Activated CD4-positive, alpha-beta T cell treated with anti-CD3 and anti-CD28 coated beads for 48 hours (primary cell): ENCODE results near the gene C16orf74.

ENCODE experiments used
- DNase-seq: peaks from one replicate; pipeline ENCODE4 v3.0.0-alpha.2; 2020

The C16orf74 gene

GRCh38 chr16:85774136-85774535 is 23.2 kb upstream of the C16orf74 start:
- no peak for DNase-seq

DNA sequence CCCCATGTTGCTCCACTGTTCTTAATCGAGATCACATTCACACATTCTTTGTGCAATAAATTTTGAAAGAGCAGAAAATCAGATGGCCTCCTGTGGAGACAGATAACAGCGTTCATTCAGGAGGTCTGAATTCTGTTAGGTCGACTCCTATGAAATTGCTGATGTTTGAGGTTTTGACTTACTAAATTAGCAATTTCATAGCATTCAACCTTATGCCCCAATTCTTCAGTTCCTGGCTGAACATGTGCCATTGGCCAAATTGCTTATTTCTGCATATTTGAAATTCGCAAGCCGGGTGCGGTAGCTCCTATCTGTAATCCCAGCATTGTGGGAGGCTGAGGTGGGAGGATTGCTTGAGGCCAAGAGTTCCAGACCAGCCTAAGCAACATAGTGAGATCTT is 22.1 kb upstream of the C16orf74 start:
- no peak for DNase-seq

GRCh38 chr16:85770741-85771140 is 19.8 kb upstream of the C16orf74 start:
- DNase-seq: no peak

DNA sequence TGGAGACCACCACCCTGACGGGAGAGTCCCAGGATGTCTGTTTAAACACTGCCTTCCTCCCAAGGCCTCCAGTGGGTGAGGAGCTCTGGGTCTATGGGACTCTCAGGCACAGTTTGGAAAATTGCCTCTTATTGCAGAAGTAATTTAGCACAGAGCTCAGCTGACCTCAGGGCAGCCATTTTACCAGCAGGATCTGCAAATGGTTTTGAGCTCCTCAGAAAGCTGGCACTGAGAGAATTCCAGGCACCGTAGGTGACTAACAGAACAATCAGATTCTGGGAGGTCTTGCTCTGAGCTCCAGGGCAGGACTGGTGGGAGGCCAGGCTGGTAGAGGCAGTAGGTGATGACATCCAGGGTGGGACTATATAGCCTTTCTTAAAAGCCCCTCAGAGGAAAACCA is 17.3 kb upstream of the C16orf74 start:
- DNase-seq: no peak

GRCh38 chr16:85767531-85767930 is 16.6 kb upstream of the C16orf74 start:
- no peak for DNase-seq

DNA sequence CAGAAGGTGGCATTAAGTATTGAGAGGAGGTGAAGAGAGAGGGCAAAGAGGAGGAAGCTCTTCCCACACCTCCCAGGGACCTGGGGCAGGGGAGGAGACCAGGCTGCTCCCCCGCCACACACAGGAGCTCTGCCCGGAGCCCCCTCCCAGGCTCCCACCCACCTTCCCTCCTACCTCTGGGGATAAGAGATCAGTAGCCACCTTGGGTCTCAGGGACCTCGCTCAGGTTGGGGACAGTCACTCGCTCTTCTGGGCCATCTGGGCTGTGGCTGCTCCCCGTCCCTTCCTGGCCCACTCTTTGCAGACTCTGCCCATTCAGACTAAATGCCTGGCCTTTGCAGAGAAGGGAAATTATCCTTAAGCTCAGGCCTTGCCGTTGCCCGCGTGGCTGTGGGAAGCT is 14.9 kb upstream of the C16orf74 start:
- no peak for DNase-seq

DNA sequence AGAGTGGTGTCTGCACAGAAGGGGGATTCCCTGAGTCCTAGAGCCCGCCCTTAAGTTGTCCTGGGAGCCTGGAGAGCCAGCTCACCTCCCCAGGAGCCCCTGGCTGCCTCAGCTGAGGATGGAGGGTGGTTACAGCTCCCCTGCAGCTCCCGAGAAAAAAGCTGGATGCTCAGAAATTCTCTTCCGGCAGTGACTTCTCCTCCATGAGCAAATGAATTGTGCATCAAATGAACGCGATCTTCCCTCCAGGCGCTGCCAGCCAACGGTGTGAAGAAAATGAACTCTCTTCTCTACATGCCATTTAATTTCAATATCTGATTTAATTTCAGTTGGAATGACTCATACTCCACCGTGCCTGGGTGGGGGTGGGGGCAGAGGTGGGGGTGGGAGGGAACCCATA is 14.3 kb upstream of the C16orf74 start:
- no peak for DNase-seq

DNA sequence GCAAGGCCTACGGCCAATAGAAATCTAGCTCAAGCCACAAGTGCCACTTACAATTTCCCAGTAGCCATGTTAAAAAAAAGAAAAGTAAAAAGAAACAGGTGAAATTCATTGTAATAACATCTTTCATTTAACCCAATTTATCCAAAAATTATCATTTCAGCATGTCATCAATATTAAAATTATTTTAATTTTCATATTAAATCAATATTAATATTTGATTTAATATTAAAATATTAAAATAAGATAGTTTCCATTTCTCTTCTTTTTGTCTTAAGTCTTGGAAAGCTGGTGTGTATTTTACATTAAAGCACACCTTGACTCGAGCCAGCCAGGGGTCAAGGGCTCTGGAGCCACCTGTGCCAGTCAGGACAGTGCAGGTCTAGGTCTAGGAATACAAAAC is 12.7 kb upstream of the C16orf74 start:
- DNase-seq: no peak

- no peak for DNase-seq
Observed at GRCh38 chr16:85762970-85763369, 12.1 kb upstream of the C16orf74 start.

DNA sequence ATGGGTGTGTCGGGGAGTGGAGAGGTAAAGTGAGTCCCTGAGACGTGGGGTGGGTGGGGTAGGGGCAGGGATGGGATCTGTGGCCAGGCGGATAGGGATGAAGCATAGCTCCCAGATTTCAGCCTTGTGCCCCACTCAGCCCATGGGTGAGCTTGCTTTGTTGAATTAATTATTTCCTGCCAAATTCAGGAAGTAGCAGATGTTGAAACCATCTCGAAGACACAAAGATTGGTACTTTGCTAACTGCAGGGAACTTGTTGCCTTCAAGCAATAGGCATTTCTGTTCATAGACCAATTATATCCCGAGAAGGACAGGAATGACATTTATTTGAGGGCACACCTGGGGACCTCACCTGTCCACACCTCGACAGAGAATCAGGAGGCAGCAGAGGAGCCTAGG is 11.0 kb upstream of the C16orf74 start:
- DNase-seq: no peak

DNA sequence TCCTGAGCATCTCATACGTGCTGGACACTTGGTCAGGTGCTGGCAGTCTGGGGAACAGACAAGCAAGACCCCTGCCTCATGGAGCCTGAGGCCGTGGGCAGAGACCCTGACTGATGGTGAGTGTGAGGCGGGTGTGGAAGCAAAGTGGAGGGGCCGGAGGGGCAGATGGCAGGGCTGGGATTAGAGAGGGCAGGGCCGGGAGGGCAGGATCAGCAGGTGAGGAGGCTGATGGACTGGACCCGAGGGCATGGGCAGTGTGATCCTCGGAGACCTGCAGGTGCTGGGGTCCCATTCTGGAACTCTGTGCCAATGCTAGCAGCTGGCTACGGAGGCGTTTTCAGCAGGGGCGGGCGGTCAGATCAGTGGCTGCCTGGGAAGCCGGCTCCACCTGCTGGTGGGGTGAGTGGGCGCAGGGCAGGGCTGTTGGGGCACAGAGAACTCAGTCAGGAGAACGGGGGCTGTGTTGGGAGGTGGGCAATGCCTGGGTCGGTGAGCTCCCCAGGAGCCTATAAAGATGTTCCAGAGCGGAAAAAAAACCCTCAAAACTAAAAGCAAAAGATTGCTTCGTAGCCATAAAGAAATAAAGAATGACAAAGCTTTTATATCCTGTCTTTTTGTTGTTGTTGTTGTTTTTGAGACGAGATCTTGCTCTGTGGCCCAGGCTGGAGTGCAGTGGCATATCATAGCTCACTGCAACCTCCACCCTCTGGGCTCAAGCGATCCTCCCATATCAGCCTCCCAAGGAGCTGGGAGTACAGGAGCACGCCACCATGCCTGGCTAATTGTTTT is 8.9 kb upstream of the C16orf74 start:
- DNase-seq: peak; percentile 49

GRCh38 chr16:85759136-85759535 is 8.2 kb upstream of the C16orf74 start:
- no peak for DNase-seq

DNA sequence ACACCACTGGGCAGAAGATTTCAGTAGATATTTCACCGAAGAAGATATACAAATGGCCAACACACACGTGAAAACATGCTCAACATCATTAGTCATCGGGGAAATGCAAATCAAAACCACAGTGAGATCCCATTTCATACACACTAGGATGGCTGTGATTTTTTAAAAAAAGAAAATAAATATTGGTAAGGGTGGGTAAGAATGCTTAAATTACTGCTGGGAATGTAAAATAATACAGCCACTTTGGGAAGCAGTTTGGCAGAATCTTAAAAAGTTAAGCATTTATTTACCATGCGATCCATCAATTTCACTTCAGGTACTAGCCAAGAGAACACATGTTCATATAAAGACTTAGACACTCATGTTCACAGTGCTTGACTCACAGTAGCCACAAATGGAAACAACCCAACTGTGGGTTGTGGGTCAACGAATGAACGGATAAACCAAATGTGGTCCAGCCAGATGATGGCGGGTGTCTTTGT is 6.5 kb upstream of the C16orf74 start:
- peak; percentile 29 for DNase-seq

GRCh38 chr16:85755929-85756768 is 5.3 kb upstream of the C16orf74 start:
- no peak for DNase-seq

GRCh38 chr16:85754413-85754812 is 3.5 kb upstream of the C16orf74 start:
- no peak for DNase-seq

DNA sequence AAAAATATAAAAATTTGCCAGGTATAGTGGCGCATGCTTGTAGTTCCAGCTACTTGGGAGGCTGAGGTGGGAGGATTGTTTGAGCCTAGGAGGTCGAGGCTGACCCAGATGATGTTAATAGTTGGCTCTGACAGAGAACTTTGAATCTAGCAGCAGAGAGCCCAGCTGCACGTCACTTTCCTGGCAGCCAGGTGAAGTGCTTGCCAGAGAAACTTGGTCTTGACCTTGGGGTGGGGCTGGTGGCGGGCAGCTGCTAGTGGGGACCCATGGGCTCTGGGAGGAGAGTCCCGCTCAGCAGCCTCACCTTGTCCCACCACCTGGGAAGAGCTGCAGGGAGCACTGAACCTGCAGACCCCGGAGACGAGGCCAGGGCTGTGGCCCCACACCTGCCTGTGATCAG is 3.1 kb upstream of the C16orf74 start:
- DNase-seq: no peak

GRCh38 chr16:85753559-85753958 is 2.7 kb upstream of the C16orf74 start:
- no peak for DNase-seq

DNA sequence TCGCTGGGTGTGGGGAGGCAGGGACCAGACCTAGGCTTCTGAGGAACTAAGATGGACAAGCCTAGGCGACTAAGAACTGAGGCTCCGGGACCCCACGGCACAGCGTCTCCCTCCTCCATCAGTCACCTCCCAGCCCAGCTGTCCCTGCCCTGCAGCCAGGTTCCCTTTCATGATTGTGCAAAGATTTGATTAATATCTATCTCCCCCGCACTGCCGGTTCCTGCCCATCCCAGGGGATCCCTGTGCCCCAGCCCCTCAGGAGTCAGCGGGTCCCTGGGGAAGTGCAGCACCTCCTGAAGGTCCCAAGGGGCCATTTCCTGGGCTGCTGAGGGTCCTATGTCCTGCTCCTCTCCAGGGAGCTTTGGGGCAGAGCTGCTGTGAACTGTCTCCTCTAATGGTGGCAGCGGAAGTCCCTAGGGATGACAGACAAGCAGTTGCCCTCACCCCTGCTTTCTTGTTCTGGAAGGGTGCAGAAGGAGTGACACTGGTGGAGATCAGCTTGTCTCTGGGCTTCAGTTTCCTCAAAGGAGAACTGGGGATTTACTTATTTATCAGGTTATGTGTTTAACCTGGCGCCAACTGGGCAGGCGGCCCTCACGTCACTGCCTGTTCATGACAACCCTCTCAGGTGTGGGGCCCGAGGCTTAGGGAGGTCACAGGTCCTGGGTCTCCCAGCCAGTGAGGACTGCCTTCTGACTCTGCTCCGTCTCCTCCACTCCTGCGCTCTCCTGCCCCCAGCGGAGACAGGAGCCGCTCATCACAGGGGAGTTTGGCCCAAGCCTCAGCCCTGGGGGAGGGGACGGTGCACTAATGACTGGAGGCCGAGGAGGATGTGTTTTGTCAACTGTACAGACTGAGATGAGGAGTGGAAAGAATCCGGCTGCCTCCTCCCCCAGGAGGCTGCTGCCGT is 1.9 kb upstream of the C16orf74 start:
- DNase-seq: no peak

DNA sequence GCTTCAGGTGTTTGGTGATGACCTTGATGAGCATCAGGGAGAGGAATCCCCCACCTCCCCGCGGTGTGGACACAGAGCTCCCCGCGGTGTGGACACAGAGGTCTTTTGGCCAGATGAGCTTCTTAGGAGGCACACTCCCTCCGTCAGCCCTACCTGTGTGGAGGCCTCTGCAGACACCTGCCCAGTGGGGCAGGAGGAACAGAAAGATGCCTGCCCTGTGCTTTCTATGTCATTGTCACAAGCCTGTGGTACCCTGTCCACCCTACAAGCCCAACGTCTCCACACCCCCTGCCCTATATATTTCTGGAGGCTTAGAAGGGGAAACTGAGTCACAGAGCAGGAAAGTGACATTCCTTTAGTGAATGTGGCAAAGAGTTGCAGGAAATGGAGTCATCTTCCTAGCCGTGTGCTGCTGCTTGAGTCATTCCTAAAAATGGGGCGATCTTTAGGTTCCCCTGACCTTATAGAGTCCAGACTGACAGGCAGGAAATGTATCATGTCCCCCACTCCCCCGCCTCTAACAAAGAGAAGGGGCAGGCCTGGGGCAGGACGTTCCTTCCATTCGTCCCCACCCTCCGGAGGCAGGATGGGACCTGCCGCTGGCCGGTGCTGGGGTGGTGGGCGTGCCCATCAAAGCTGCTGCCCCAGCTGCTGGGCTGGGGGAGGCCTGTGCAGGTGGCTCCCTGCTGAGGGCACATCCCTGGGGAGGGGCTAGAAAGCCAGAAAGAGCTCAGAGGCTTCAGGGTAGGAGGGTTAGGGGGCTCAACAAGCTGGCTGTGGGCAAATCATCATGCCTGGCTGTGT is 1.0 kb upstream of the C16orf74 start:
- no peak for DNase-seq

DNA sequence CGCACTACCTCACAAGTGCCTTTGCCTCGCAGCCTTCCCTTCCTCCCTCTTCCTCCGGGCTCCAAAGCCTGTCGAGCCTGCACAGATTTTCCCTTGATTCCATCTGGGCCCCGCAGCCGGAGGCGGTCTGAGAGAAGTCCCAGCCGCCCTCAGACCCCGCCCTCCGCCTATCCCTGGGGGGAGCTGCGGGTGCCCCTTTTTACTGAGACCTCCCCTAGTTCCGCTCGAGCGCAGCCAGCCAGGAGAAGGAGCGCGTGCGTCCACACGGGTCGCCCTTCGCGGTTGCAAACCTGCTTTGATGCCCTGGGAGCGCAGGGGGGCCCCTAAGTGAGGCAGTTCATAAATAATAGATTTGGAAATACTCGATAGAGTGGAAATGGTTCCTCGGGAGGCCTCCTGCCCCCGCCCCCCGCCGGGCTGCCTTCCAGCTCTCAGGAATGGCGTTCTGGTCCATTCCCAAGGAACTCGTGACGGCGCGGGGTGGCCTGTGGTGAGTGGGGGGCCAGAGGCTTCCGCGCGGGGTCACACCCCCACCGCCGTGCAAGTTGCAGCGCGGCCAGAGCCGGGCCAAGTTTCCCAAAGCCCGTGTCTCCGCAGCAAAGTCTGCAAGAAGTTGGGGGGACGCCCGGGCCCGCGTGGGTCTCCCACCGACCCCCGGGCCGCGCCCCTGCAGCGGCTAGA is 610 bp downstream of the C16orf74 start:
- DNase-seq: no peak

- DNase-seq: no peak
Observed at GRCh38 chr16:85749771-85750145, 1.1 kb downstream of the C16orf74 start.
